Measurements from ENCODE around the gene SKIL.

SKIL gene

GRCh38 chr3:170350515-170351413, 6.8 kb upstream of the SKIL start:
- DNase-seq (ENCODE audit: low read depth): no peak

- no peak for DNase-seq (ENCODE audit: low read depth)
Measured at GRCh38 chr3:170352936-170353335, 4.6 kb upstream of the SKIL start.

- no peak for DNase-seq (ENCODE audit: low read depth)
Measured at GRCh38 chr3:170353485-170353884, 4.0 kb upstream of the SKIL start.

GRCh38 chr3:170354760-170355159, 2.8 kb upstream of the SKIL start:
- DNase-seq (ENCODE audit: low read depth): no peak

- no peak for DNase-seq (ENCODE audit: low read depth)
Measured at GRCh38 chr3:170355738-170356595, 1.5 kb upstream of the SKIL start.

GRCh38 chr3:170356596-170357175, 829 bp upstream of the SKIL start:
- DNase-seq (ENCODE audit: low read depth): peak; percentile 14

- DNase-seq (ENCODE audit: low read depth): peak; percentile 58
Measured at GRCh38 chr3:170358042-170359010, 811 bp downstream of the SKIL start.

GRCh38 chr3:170359178-170359704, 1.7 kb downstream of the SKIL start:
- no peak for DNase-seq (ENCODE audit: low read depth)

GRCh38 chr3:170360466-170360865, 3.0 kb downstream of the SKIL start:
- no peak for DNase-seq (ENCODE audit: low read depth)

- DNase-seq (ENCODE audit: low read depth): no peak
Measured at GRCh38 chr3:170360916-170361315, 3.4 kb downstream of the SKIL start.

- no peak for DNase-seq (ENCODE audit: low read depth)
Measured at GRCh38 chr3:170361711-170362110, 4.2 kb downstream of the SKIL start.

- DNase-seq (ENCODE audit: low read depth): no peak
Measured at GRCh38 chr3:170363471-170363994, 6.0 kb downstream of the SKIL start.

- DNase-seq (ENCODE audit: low read depth): no peak
Measured at GRCh38 chr3:170364965-170365364, 7.5 kb downstream of the SKIL start.

- no peak for DNase-seq (ENCODE audit: low read depth)
Measured at GRCh38 chr3:170367797-170368196, 10.3 kb downstream of the SKIL start.

GRCh38 chr3:170368921-170369320, 11.4 kb downstream of the SKIL start:
- DNase-seq (ENCODE audit: low read depth): no peak

GRCh38 chr3:170372190-170372879, 14.8 kb downstream of the SKIL start:
- DNase-seq (ENCODE audit: low read depth): no peak

- DNase-seq (ENCODE audit: low read depth): no peak
Measured at GRCh38 chr3:170383567-170383966, 26.1 kb downstream of the SKIL start.

- DNase-seq (ENCODE audit: low read depth): no peak
Measured at GRCh38 chr3:170386468-170386867, 29.0 kb downstream of the SKIL start.

GRCh38 chr3:170387950-170388349, 30.4 kb downstream of the SKIL start:
- DNase-seq (ENCODE audit: low read depth): no peak

- DNase-seq (ENCODE audit: low read depth): no peak
Measured at GRCh38 chr3:170391108-170391507, 33.6 kb downstream of the SKIL start.

All from stimulated activated CD8-positive, alpha-beta memory T cell treated with anti-CD3 and anti-CD28 coated beads, Interleukin-15, amount 100 ng/mL, for 1 hour (primary cell).